Activated CD8-positive, alpha-beta memory T cell treated with anti-CD3 and anti-CD28 coated beads, Interleukin-2, amount 50 U/mL, for 24 hours (primary cell): ENCODE results near the gene C5orf58.
"Not testable (repeated sequence)": the region's sequence is repeated elsewhere in the genome, so short reads cannot be mapped to it uniquely, and the experiment has no call there.

Source experiments
- DNase-seq: peaks from one replicate; pipeline ENCODE4 v3.0.0-alpha.2; 2020; ENCODE audit errors: extremely low read depth

The C5orf58 gene

DNA sequence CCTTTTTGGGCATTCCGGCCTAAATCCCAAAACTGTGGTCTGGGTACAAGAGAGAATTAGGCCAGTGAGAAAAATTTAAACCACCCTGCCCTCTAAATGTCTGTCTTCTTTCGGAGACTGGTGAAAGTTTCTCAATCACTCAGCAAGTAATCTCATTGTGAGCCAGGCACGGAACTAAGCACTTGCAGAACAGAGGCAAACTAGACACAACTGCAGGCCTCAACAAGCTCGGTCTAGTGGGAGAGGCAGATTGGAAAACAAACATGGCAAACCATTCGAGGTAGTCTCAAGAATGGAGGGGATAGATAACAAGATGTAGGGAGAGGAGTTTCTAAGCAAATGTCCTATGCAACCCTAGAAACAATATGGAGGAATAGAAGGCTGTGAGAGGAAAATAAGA lies 8.9 kb upstream of the C5orf58 start:
- DNase-seq, result no peak

DNA sequence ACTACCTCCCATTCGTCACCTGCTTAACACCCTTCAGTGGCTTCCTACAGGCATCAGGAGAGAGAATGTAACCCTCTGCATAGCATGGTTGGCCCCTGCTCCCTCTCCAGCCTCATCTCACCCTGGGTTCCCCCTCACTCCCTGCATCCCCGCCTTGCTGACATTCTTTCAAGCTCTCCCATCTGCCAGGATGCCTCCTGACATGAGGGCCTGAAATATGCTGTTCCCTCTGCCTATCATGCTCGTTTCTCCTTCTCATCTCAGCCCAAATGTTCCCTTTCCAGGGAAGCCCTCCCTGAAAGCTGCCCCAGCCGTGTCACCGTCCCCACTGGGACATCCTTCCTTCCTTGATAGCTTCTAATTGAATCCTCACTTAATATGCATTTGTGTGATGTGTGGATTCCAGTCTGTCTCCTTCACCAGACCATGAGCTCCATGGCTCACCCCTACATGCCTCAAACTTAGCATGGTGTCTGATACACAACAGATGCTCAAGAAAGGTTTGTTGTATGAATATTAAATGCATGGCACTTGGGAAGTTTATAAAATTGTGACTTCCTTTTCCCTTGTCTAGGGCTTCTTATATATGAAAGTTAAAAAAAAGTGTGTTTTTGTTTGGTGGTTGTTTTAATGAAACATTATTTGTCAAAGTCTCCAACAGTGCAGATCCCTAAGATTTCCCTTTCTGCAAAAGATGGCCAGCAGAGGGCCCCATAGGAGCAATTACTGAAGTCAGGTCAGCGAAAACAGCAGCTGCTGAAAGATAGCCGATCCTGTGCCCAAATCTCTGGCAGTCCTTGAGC lies 7.3 kb upstream of the C5orf58 start:
- DNase-seq, result peak; percentile 44

DNA sequence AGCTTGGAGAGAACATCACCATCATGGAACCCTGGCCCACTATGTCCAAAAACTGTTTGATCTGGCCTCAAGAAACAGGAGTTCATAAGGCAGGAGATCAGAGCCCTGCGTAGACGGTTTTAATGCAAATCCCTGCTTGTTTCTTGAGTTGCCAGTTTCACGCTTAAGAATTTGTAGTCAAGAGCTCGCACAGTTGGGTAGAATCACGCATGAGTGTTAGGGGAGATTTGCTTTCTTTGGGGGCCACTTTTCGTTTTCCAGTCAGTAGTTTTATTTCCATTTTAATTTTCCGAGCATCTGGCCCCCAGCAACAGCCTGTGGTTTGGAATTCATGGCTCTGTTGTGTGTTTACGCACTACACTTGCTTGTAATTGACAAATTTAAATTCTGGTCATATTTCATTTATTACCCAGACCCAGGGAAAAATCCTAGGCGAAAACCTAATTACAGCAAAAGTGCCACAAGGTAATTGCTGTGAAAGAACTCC lies 6.6 kb upstream of the C5orf58 start:
- DNase-seq, result no peak

- DNase-seq, result no peak
Observed at GRCh38 chr5:170226661-170227060, 6.1 kb upstream of the C5orf58 start.

GRCh38 chr5:170228762-170229435 lies 3.9 kb upstream of the C5orf58 start:
- no peak for DNase-seq

DNA sequence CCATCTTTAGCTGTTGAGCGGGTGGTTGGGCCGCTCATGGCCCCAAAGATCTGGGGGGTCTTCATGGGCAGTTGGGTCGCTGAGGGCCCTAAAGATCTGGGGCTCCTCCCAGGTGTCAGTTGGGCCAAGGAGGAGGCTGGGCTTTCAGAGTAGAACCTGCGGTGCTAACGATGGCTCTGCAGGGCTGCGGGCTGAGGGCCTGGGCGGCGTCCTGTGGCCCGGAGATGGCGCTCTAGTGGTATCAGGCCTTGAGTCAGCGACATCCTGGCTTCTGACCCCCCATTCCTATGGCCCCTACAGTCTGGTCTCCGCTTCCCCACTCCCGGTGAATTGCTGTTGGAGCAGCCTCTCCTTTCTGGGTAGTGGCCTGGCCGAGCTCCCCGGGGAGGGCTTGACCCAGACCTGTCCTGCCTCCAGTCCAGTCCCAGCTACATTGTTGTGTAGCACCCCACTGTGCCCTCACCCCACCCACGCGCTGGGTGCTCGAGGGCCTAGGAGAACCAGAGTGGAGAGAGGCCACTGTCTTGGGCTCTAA lies 640 bp downstream of the C5orf58 start:
- no peak for DNase-seq

GRCh38 chr5:170235876-170236864 lies 3.4 kb downstream of the C5orf58 start:
- no peak for DNase-seq

- DNase-seq, result no peak
Observed at GRCh38 chr5:170238456-170239196, 5.8 kb downstream of the C5orf58 start.

DNA sequence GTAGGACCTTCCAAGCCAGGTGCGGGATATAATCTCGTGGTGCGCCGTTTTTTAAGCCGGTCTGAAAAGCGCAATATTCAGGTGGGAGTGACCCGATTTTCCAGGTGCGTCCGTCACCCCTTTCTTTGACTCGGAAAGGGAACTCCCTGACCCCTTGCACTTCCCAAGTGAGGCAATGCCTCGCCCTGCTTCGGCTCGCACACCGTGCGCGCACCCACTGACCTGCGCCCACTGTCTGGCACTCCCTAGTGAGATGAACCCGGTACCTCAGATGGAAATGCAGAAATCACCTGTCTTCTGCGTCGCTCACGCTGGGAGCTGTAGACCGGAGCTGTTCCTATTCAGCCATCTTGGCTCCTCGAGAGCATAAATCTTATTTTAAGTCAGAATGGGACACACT lies 12.7 kb downstream of the C5orf58 start:
- DNase-seq, result not testable (repeated sequence)

GRCh38 chr5:170246126-170246870 lies 13.5 kb downstream of the C5orf58 start:
- DNase-seq, result no peak

GRCh38 chr5:170247363-170247762 lies 14.6 kb downstream of the C5orf58 start:
- no peak for DNase-seq

DNA sequence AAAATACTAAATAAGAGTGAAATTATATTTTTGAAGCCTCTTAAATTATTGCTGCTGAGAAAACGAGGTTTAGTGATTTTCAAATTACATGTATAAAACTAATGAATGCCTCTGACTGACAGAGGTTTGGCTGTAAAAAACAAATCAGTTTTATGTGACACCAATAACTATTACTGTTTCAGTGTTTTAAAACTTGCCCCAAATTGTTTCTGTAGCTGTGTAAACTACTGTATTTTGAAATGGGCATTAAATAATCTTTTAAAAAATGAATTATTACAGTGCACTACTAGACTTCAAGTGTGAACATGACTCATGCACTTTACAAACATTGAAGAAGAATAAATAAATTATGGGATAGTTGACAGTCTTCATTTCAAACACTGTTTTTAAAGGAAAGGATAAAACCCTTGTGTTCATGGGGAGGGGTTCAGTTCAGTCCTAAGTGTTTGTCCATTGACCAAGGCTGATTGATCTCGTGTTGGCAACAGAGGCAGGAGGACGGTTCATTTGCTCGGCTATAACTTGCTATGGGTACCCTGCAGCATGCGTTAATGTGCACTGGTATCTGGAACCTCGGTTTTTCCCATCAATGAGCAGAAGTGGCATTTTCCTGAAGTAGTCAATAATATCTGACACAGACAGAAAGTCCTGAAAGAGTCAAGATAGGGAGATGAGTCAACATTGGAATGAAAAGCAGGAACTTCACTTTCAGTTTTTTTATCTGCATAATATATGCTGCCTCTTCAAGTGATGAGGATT lies 15.6 kb downstream of the C5orf58 start:
- DNase-seq, result no peak

DNA sequence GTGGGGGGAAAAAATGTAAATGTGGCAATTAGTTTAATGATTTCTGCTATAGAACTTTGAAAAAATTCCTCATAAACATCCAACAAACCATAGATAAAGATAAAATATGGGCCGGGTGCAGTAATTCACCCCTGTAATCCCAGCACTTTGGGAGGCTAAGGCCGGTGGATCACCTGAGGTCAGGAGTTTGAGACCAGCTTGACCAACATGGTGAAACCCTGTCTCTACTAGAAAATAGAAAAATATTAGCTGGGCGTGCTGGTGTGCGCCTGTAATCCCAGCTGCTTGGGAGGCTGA lies 16.1 kb downstream of the C5orf58 start:
- DNase-seq, result not testable (repeated sequence)

GRCh38 chr5:170249355-170249754 lies 16.6 kb downstream of the C5orf58 start:
- no peak for DNase-seq

DNA sequence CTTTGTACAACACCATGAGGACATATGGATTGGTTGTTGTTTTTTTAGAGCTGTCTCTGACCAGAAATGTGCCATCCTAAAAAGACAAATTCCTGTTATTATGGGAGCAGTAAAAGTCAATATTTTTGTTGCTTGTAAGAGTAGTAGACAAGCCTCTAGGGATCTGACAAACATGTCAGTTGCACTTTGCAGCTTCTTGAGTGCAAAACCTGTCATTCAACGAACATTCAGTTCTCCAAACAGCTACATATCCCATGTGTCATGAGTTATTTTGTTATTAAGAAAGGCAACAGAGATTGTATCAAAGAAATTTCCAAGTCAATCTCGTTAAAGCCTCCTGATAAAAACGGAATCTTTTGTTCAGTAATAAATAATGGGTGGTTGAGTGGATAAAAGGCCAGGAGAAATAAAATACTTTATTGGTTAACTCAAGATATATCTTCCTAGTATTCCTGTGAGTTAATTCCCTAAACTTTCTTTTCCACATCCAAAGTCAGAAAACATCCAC lies 18.1 kb downstream of the C5orf58 start:
- no peak for DNase-seq

DNA sequence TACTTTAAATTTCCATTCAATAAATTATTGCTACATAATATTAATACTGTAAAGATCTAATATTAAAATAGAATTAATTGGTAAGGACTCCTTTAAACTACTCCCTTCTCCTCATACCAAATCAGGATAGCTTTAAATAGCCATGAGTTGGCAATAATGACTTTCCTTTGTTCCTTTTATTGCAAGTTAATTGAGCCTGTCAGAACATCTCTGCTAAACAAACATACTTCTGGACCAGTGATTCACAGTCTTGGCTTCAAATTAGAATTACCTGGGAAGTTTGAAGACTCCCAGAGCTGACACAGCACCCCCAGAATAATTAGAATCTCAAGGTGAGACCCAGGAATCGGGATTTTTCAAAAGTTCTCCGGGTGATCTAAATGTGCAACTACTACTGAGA lies 18.7 kb downstream of the C5orf58 start:
- DNase-seq, result no peak

- DNase-seq, result no peak
Observed at GRCh38 chr5:170252109-170252508, 19.3 kb downstream of the C5orf58 start.

DNA sequence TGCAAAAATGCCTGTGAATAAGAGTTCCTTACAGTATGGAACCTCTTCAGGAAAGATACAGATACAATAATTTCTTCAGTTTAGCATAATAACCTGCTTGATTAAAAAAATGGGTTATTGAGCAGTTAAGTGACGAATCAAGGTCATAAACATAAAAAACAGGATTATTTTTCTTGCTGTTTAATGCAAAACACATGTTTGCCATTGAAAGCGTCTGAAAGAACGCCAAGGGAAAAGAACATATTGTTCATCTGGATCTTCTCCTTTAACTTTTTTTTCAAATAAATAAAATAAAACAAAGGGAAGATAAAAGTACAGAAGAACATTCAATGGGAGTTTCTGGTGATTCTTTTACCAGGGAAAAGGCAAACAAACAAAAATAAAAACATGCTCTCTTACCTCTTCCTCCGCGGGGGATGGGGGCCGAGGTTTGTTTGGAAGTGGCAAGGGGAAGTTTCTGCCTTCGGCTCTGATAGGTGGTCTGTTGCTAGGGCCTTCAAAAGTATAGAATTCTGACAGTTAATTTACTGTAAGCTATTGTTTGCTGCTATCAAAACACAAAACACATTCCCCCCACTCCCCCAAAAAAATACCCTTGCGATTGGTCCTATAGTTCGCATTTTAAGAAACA lies 20.1 kb downstream of the C5orf58 start:
- DNase-seq, result no peak

GRCh38 chr5:170254056-170254455 lies 21.3 kb downstream of the C5orf58 start:
- DNase-seq, result no peak
